ENCODE measurements around the gene SF3B5.
"Not testable (repeated sequence)": the region's sequence is repeated elsewhere in the genome, so short reads cannot be mapped to it uniquely, and the experiment has no call there.

Gene SF3B5

DNA sequence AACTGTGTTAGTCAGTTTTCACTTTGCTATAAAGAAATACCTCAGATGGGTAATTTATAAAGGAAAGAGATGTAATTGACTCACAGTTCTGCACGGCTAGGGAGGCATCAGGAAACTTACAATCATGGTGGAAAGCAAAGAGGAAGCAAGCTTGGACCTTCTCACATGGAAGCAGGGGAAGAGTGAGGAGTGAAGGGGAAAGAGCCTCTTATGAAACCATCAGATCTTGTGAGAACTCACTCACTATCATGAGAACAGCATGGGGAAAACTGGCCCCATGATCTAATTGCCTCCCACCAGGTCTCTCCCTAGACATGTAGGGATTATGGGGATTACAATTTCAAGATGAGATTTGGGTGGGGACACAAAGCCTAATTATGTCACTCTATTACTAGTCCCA is 46.0 kb downstream of the SF3B5 start:
- H4K8ac ChIP-seq (ENCODE audit: low read depth, low read length), result no peak overlapping the region
- no peak overlapping the region for H2AFZ ChIP-seq (ENCODE audit: low read length)
- H3K4me3 ChIP-seq (ENCODE audit: low read length in 2 of 2), result no peak overlapping the region
- no peak overlapping the region for H3K9ac ChIP-seq (ENCODE audit: low read depth, low read length, poor library complexity)
- peaks cover 3 to 11% of the 10 kb centered on the region in 2 donors for H3K9me3 ChIP-seq (replicated peaks in 1 of 2; ENCODE audit: control insufficient read depth in 2 of 2, insufficient read depth in 1 of 2, low read depth in 1 of 2, low read length in 2 of 2)
- no peak overlapping the region for H2BK15ac ChIP-seq (ENCODE audit: low read length)
- no peak overlapping the region for H4K91ac ChIP-seq (ENCODE audit: low read depth, low read length, poor library complexity)
- H3K14ac ChIP-seq (ENCODE audit: low read length), result no peak overlapping the region
- no peak overlapping the region for H2BK5ac ChIP-seq (ENCODE audit: low read length)
- WGBS, 2 donors (ENCODE audit: extremely low coverage in 2 of 2, insufficient read length in 2 of 2, insufficient replicate concordance in 1 of 2), result no CpG with 5 or more reads among the region's 1 CpG
- no peak for DNase-seq (ENCODE audit: low spot score)
- no peak overlapping the region for H3K4me2 ChIP-seq (ENCODE audit: insufficient read depth, low read length, poor library complexity, severe bottlenecking)
- no peak overlapping the region for H2BK120ac ChIP-seq (ENCODE audit: low read depth, low read length)
- H3K4me1 ChIP-seq (ENCODE audit: control insufficient read depth in 2 of 2, insufficient read depth in 1 of 2, low read depth in 1 of 2, low read length in 2 of 2), result no peaks in the 10 kb centered on the region
- H2BK12ac ChIP-seq (ENCODE audit: low read length), result no peak overlapping the region
- H3K27me3 ChIP-seq (ENCODE audit: control insufficient read depth in 3 of 3, insufficient read depth in 3 of 3, low read depth in 1 of 3, low read length in 3 of 3), result no peaks in the 10 kb centered on the region
- H3K4ac ChIP-seq (ENCODE audit: low read length), result no peak overlapping the region
- H3K27ac ChIP-seq (replicated peaks; ENCODE audit: low read length), result no peak overlapping the region
- no peaks in the 10 kb centered on the region for H3K36me3 ChIP-seq (replicated peaks in 1 of 2; ENCODE audit: control insufficient read depth in 2 of 2, insufficient read depth in 2 of 2, low read length in 2 of 2)
- H3K23ac ChIP-seq (ENCODE audit: low read depth, low read length, poor library complexity), result no peak overlapping the region
- H3K79me1 ChIP-seq (ENCODE audit: low read depth, low read length), result no peaks in the 10 kb centered on the region
- H3K18ac ChIP-seq (ENCODE audit: low read length), result no peak overlapping the region
- H2AK5ac ChIP-seq (ENCODE audit: low read depth, low read length), result no peak overlapping the region

GRCh38 chr6:144047688-144048087 is 47.7 kb downstream of the SF3B5 start:
- Histone ChIP-seq H2BK5ac (ENCODE audit: low read length) (no peak overlapping the region), H3K14ac (ENCODE audit: low read length) (no peak overlapping the region), H2BK15ac (ENCODE audit: low read length) (no peak overlapping the region), H2AK5ac (ENCODE audit: low read depth, low read length) (no peak overlapping the region), H3K79me1 (ENCODE audit: low read depth, low read length) (no peaks in the 10 kb centered on the region), H3K23ac (ENCODE audit: low read depth, low read length, poor library complexity) (no peak overlapping the region), H3K4ac (ENCODE audit: low read length) (no peak overlapping the region), H4K8ac (ENCODE audit: low read depth, low read length) (no peak overlapping the region), H3K27me3 (ENCODE audit: control insufficient read depth in 3 of 3, insufficient read depth in 3 of 3, low read depth in 1 of 3, low read length in 3 of 3) (no peaks in the 10 kb centered on the region), H3K4me3 (ENCODE audit: low read length in 2 of 2) (no peak overlapping the region), H2BK120ac (ENCODE audit: low read depth, low read length) (no peak overlapping the region), H3K27ac (replicated peaks; ENCODE audit: low read length) (no peak overlapping the region), H3K18ac (ENCODE audit: low read length) (no peak overlapping the region), H3K9me3 (replicated peaks in 1 of 2; ENCODE audit: control insufficient read depth in 2 of 2, insufficient read depth in 1 of 2, low read depth in 1 of 2, low read length in 2 of 2) (peaks cover 3 to 11% of the 10 kb centered on the region in 2 donors), H2AFZ (ENCODE audit: low read length) (no peak overlapping the region), H3K4me1 (ENCODE audit: control insufficient read depth in 2 of 2, insufficient read depth in 1 of 2, low read depth in 1 of 2, low read length in 2 of 2) (no peaks in the 10 kb centered on the region), H3K36me3 (replicated peaks in 1 of 2; ENCODE audit: control insufficient read depth in 2 of 2, insufficient read depth in 2 of 2, low read length in 2 of 2) (no peaks in the 10 kb centered on the region), H3K9ac (ENCODE audit: low read depth, low read length, poor library complexity) (no peak overlapping the region), H4K91ac (ENCODE audit: low read depth, low read length, poor library complexity) (no peak overlapping the region), H2BK12ac (ENCODE audit: low read length) (no peak overlapping the region), H3K4me2 (ENCODE audit: insufficient read depth, low read length, poor library complexity, severe bottlenecking) (no peak overlapping the region)
- no CpG with 5 or more reads among the region's 1 CpG for WGBS, 2 donors (ENCODE audit: extremely low coverage in 2 of 2, insufficient read length in 2 of 2, insufficient replicate concordance in 1 of 2)
- no peak for DNase-seq (ENCODE audit: low spot score)

- not testable (repeated sequence) for H2AFZ ChIP-seq (ENCODE audit: low read length); H4K8ac ChIP-seq (ENCODE audit: low read depth, low read length); H3K4ac ChIP-seq (ENCODE audit: low read length); H3K27ac ChIP-seq (replicated peaks; ENCODE audit: low read length); H2BK15ac ChIP-seq (ENCODE audit: low read length); H2BK12ac ChIP-seq (ENCODE audit: low read length); H3K79me1 ChIP-seq (ENCODE audit: low read depth, low read length); H2BK120ac ChIP-seq (ENCODE audit: low read depth, low read length); H3K4me2 ChIP-seq (ENCODE audit: insufficient read depth, low read length, poor library complexity, severe bottlenecking); H3K18ac ChIP-seq (ENCODE audit: low read length); H3K14ac ChIP-seq (ENCODE audit: low read length); H2BK5ac ChIP-seq (ENCODE audit: low read length); H3K27me3 ChIP-seq (ENCODE audit: control insufficient read depth in 3 of 3, insufficient read depth in 3 of 3, low read depth in 1 of 3, low read length in 3 of 3); H3K9ac ChIP-seq (ENCODE audit: low read depth, low read length, poor library complexity); H4K91ac ChIP-seq (ENCODE audit: low read depth, low read length, poor library complexity); H3K4me1 ChIP-seq (ENCODE audit: control insufficient read depth in 2 of 2, insufficient read depth in 1 of 2, low read depth in 1 of 2, low read length in 2 of 2); H2AK5ac ChIP-seq (ENCODE audit: low read depth, low read length); H3K4me3 ChIP-seq (ENCODE audit: low read length in 2 of 2); H3K36me3 ChIP-seq (replicated peaks in 1 of 2; ENCODE audit: control insufficient read depth in 2 of 2, insufficient read depth in 2 of 2, low read length in 2 of 2); DNase-seq (ENCODE audit: low spot score); H3K23ac ChIP-seq (ENCODE audit: low read depth, low read length, poor library complexity)
- no CpG with 5 or more reads among the region's 8 CpGs for WGBS, 2 donors (ENCODE audit: extremely low coverage in 2 of 2, insufficient read length in 2 of 2, insufficient replicate concordance in 1 of 2)
- H3K9me3 ChIP-seq (replicated peaks in 1 of 2; ENCODE audit: control insufficient read depth in 2 of 2, insufficient read depth in 1 of 2, low read depth in 1 of 2, low read length in 2 of 2), result peaks cover 3 to 11% of the 10 kb centered on the region in 2 donors
Observed at GRCh38 chr6:144046672-144047071, 48.7 kb downstream of the SF3B5 start.

GRCh38 chr6:144044989-144045388 is 50.4 kb downstream of the SF3B5 start:
- H2BK5ac ChIP-seq (ENCODE audit: low read length); H3K4me1 ChIP-seq (ENCODE audit: control insufficient read depth in 2 of 2, insufficient read depth in 1 of 2, low read depth in 1 of 2, low read length in 2 of 2); H2BK12ac ChIP-seq (ENCODE audit: low read length); H3K23ac ChIP-seq (ENCODE audit: low read depth, low read length, poor library complexity); H2AFZ ChIP-seq (ENCODE audit: low read length); H3K79me1 ChIP-seq (ENCODE audit: low read depth, low read length); H3K27ac ChIP-seq (replicated peaks; ENCODE audit: low read length); DNase-seq (ENCODE audit: low spot score); H3K14ac ChIP-seq (ENCODE audit: low read length); H3K18ac ChIP-seq (ENCODE audit: low read length); H3K36me3 ChIP-seq (replicated peaks in 1 of 2; ENCODE audit: control insufficient read depth in 2 of 2, insufficient read depth in 2 of 2, low read length in 2 of 2); H2AK5ac ChIP-seq (ENCODE audit: low read depth, low read length); H4K8ac ChIP-seq (ENCODE audit: low read depth, low read length); H2BK15ac ChIP-seq (ENCODE audit: low read length); H3K27me3 ChIP-seq (ENCODE audit: control insufficient read depth in 3 of 3, insufficient read depth in 3 of 3, low read depth in 1 of 3, low read length in 3 of 3); H3K9ac ChIP-seq (ENCODE audit: low read depth, low read length, poor library complexity); H3K4me3 ChIP-seq (ENCODE audit: low read length in 2 of 2); H4K91ac ChIP-seq (ENCODE audit: low read depth, low read length, poor library complexity); H2BK120ac ChIP-seq (ENCODE audit: low read depth, low read length); H3K4me2 ChIP-seq (ENCODE audit: insufficient read depth, low read length, poor library complexity, severe bottlenecking); H3K9me3 ChIP-seq (replicated peaks in 1 of 2; ENCODE audit: control insufficient read depth in 2 of 2, insufficient read depth in 1 of 2, low read depth in 1 of 2, low read length in 2 of 2); H3K4ac ChIP-seq (ENCODE audit: low read length): not testable (repeated sequence)
- WGBS, 2 donors (ENCODE audit: extremely low coverage in 2 of 2, insufficient read length in 2 of 2, insufficient replicate concordance in 1 of 2), result no CpG with 5 or more reads among the region's 2 CpGs

Measured in neuronal stem cell (in vitro differentiated cells).